Measurements from ENCODE around the gene KRTAP12-4.
"Not testable (repeated sequence)": the region's sequence is repeated elsewhere in the genome, so short reads cannot be mapped to it uniquely, and the experiment has no call there.

Gene KRTAP12-4

DNA sequence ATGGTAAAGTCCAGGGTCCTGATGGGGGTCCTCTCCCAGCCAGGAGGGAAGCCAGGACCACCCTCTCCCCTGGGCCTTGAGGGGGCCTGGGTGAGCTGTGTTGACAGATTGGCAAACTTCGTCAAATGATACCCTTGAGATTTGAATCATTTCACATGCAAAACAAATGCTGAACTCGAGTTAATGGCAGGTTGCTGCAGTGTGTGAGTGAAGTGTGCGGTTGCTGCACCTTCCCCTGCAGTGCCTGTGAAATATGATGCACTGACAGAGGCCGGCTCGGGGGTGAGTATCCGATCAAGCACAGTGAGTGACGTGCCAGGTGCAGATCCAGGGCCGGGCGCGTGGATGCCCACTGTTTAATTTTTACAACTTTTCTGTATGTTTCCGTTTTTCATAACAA lies 33.2 kb upstream of the KRTAP12-4 start:
- FAIRE-seq (no peak), DNase-seq (ENCODE audit: low spot score) (no peak)

DNA sequence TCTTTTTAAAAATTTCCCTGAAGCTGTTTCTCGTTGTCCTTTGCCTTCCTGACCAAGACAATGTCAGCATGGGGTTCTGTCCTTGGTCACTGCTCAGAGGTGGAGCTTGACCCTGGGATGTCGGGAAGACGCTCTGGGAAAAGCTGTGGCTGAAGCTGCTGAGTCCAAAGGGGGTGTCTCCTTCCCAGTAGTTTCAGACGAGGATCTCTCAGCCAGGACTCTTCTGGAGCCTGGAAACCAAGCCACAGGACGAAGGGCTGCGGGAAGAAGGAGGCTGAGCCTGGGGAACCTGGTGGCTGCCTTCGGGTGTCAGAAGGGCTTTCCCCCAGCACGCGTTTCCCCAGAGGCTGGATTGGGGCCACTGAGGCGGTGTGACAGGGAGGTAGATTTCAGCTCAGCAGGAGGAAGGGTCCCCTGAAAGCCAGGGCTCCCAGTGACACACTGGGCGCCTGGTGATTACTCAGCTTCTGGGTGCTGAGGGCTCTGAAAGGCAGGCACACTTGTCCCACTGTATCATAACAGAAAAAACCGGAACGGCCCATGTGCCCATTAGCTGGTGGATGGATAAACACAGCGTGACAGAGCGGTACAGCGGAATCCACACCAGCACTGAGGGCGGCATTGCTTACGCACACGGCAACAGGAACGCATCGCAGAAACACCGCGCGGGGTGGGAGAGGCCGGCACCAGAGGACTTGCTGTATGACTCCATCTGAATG lies 32.5 kb upstream of the KRTAP12-4 start:
- DNase-seq (ENCODE audit: low spot score) (no peak), FAIRE-seq (no peak)

DNA sequence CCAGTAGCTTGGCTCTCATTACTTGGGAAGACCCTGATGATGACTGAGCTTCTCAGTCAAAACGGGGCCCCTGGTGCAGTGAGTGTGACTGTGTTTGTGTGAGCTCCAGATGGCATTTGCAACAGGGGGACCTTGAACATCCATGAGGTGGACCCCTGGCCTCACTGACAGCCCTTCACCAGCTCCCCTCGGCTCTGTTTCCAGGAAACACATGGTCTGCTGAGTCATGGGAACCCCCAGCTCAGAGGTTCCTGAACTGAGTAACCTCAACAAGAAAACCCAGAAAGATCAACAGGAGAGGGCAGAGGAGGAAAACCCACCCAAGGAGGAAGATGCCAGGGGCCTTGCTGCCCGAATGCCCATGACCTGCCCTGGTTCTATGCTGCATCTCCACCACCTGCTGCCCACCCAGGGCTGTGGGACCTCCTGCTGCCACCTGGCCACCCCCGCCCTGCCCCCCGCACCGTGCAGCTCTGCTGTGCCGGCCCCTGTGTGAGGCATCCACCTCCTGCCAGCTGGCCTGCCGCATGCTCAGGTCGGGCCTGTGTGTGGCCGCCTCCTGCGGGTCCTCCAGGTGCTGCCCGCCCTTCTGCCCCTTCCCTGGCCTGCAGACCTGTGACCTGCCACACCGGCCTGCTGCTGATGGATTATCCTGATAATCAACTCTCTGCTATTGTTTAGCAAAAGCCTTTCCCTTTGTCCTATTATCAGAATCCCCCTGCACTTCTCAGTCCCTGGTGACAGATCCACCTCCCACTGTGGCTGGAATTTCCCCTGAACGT lies 31.7 kb upstream of the KRTAP12-4 start:
- no peak for FAIRE-seq

DNA sequence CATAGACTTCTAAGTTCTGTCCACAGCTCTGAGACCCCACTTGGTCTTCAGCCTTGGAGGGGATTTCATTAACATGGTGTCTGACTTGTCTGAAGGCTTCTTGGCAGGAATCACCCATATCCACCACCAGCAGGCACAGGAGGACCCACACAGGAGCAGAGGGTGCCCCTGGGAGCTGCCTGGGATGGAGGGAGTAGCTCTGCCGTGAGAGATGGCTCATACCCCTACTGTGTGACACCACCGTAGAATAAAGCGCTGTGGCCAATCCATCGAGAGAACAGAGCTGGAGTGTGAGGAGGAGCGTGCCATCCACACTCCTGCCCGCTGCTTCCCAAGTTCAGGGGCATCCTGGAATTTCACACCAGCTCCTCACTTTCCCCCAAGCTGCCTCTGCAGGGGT lies 30.6 kb upstream of the KRTAP12-4 start:
- not testable (repeated sequence) for FAIRE-seq; DNase-seq (ENCODE audit: low spot score)

More for the DNA sequence above, 31.7 kb upstream of the KRTAP12-4 start:
- no peak for DNase-seq (ENCODE audit: low spot score)

DNA sequence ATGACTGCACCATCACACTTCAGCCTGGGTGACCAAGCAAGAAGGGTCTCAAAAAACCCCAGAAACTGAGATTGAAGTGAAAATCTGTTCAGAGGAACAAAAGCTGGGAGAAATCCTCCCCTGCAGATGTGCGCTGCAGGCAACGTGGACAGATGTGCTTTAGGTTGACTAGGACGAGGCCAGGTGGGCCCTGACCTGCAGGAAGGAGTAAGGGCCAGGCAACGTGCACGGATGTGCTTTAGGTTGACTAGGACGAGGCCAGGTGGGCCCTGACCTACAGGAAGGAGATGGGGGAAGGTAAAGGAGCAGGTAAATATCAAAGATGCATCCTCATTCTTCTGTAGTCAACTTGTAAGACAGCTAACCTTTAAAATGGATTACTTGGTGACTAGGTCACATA lies 30.0 kb upstream of the KRTAP12-4 start:
- no peak for DNase-seq (ENCODE audit: low spot score)
- no peak for FAIRE-seq

DNA sequence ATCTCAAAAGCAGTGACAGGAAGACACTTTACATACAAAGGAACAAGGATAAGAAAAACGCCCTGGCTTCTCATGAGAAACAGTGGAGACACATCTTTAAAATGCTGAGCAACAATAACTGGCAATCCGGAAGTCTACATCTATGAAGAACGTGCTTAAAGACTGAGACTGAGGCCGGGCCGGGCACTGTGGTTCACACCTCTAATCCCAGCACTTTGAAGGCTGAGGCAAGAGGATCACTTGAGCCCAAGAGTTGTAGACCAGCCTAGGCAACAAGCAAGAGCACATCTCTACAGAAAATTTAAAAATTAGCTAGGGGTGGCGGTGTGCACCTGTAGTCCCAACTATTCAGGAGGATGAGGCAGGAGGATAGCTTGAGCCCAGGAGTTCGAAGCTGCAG lies 29.6 kb upstream of the KRTAP12-4 start:
- no peak for FAIRE-seq
- DNase-seq (ENCODE audit: low spot score) = no peak

DNA sequence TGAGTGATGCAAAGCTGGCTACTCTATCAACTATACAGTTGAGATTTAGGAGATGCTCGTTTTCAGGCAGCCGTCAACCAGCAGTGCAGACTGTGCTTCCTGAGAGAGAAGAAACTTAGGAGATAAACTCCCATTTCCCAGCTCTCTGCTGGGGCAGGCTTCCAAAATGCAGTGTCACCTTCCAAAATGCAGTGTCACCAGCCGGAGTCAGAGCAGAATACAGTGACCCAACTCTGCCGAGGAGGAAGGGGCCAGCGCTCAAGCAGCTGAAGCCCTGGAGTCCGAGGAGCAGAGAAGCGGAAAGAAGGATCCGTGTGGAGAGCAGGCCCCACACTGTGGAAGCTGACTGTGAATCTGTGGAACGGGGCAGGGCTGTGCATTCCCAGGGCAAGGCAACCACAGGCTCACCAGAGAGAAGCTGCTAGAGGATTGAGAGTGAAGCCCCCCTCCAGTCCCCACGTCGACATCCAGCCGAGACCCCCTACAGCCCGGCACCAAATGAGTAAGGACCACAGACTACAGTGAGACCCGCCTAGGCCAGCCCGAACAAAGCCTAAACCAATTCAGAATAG lies 28.2 kb upstream of the KRTAP12-4 start:
- FAIRE-seq (no peak), DNase-seq (ENCODE audit: low spot score) (no peak)

DNA sequence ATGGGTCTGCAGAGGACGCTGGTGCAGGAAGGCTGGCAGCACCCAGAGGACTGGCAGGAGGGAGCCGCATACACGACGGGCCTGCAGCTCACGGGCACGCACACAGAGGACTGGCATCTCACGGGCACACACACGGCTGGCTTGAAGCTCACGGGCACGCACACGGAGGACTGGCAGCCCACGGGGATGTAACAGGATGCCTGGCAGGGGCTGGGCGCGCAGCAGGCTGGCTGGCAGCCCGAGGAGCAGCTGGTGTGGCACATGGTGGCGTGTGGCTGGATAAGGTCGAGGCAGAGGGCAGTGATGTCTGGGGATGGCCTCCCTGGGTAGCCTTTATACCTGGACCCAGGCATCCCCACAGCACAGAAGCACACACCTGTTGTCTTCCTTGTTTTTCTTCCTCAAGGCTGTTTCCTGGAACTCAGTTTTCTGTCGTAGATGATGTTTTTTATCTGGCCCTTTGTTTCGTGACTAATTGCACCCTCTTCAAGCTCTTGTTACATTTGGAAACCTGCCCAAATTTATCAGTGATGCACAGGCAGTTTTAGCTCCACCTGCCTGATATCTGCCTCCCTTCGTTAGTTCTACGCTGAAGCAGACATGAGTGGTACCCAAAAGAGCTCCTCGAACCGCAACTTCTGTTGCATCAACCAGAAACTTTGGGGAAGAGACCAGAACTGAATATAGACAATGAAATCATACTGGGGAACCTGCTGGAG lies 27.6 kb upstream of the KRTAP12-4 start, which contains the start of gene KRTAP12-1:
Gene KRTAP12-1, minus strand, starts transcription at position 303 of the 719 bp plus-strand sequence. Its CDS starts 40 bp downstream, at position 263.
- no peak for FAIRE-seq
- no peak for DNase-seq (ENCODE audit: low spot score)

DNA sequence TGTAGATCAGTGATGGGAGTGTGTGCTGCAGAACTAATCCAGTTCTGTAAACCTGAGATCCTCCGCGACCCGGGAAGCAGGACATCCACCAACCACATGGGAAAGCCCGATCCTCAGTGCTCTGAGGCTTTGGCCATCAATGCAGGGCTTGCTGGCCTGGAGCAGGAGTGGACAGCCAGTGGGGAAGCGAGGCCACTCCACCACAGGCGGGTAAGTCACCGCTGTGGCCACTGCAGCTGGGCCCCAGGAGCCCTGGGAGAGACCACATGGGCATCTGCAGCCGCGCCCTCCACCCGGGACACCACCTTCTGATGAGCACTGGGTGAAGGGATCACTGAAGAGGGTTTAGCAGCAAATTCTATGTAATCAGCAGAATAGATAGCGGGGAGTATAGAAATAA lies 26.7 kb upstream of the KRTAP12-4 start:
- FAIRE-seq (no peak), DNase-seq (ENCODE audit: low spot score) (no peak)

DNA sequence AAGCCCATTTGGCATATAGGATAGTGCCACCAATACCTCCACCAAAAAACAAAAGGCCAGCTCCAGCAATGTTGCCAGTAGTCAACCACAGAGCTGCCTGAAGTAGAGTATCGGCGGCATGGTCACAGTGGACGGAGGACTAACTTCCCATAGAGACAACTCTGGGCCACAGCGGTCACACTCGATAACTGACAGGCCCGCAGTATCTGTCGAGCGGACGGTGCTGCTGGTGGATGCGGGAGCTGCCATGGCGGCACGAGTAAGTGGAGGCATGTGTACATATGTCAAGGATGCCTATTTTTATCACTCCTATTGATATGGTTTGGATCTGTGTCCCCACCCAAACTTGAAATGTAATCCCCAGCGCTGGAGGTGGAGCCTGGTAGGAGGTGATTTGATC lies 23.4 kb upstream of the KRTAP12-4 start:
- FAIRE-seq (no peak), DNase-seq (ENCODE audit: low spot score) (no peak)

DNA sequence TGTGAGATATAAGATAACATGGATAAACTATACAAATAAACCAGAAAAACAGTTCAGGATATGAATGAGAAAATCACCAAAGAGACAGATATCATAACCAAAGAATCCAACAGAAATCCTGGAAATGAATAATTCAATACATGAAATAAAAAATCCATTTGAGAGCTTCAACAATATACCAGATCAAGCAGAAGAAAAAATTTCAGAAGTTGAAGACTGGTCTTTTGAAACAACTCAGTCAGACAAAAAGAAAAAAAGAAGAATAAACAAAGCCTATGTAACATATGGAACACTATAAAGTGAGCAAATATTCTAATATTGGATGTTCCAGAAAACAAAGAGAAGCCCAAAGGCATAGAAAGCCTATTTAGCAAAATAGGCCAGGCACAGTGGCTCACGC lies 17.5 kb upstream of the KRTAP12-4 start:
- FAIRE-seq (no peak), DNase-seq (ENCODE audit: low spot score) (no peak)

DNA sequence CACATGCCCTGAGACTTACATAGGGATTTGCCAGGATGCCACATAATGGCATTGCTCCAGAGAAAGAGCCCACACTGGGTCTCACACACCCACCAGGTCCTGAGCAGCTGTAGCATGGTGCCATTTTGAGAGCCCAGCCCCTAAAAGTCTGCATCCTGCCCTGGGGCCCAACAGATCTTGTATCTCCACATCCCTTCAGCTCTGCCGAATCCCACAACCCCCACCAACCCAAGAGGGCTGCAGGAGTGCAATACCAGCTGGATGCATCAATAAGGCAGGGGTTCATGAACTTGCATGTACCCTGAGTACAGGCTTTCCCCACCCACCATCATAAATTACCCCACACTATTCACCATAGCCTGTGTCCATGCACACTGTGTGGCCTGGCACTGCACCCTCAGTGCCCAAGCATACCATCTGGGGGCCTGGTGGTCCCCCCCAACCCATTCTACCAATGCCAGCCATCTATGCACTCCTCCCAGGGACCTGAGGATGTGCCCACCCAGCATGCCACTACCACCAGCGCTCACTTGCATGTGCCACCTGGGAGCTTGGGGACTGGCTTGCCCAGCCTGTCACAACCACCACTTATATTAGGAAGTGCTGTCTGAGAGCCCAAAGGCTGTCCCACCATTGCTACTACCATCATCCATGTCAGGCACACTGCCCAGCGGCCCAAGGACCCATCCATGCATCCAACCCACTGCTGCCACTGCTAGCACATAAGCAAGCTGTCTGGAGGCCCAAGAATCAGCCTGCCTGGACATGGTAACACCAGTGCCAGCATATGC lies 16.4 kb upstream of the KRTAP12-4 start:
- FAIRE-seq (no peak), DNase-seq (ENCODE audit: low spot score) (no peak)

DNA sequence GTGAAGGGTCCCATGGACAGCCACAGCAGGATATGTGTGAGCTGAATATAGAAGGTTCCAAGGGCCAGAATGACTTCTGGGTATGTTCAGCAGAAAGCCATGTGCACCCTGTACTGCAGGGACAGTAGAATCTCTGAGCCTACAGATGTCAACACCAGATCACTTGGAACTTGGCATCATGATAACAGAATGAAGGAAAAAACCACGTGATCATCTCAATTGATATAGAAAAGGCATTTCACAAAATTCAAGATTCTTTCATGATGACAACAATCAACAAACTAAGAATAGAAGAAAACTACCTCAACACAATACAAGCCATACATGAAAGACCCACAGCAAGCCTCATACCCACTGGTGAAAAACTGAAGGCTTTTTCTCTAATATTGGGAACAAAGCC lies 13.2 kb upstream of the KRTAP12-4 start:
- no peak for FAIRE-seq
- DNase-seq (ENCODE audit: low spot score) = no peak

DNA sequence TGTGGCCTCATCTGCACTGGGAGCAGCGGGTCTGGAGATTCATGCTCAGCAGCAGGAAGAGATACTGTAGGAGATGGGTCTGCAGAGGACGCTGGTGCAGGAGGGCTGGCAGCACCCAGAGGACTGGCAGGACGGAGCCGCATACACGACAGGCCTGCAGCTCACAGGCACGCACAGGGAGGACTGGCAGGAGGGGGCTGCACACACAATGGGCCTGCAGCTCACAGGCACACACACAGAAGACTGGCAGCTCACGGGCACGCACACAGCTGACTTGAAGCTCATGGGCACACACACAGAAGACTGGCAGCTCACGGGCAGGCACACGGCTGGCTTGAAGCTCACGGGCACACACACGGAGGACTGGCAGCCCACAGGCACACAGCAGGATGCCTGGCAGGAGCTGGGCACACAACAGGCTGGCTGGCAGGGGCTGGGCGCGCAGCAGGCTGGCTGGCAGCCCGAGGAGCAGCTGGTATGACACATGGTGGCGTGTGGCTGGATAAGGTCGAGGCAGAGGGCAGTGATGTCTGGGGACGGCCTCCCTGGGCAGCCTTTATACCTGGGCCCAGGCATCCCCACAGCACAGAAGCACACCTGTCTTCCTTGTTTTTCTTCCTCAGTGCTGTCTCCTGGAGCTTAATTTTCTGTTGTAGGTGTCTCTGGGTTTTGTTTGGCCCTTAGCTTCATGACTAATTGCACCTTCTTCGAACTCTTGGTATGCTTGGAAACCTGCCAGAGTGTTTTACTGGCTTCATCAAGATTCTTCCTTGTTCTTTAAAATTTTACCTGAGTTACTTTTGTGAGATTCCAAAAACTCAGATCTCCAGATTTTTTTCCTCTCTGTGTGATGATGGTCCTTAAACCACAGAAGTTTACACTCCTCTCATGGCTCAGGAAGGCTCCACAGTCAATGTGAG lies 12.2 kb upstream of the KRTAP12-4 start, which contains the start of gene KRTAP12-2:
Gene KRTAP12-2, minus strand, starts transcription at position 527 of the 920 bp plus-strand sequence. Its CDS starts 41 bp downstream, at position 486.
- DNase-seq (ENCODE audit: low spot score) = no peak
- no peak for FAIRE-seq

DNA sequence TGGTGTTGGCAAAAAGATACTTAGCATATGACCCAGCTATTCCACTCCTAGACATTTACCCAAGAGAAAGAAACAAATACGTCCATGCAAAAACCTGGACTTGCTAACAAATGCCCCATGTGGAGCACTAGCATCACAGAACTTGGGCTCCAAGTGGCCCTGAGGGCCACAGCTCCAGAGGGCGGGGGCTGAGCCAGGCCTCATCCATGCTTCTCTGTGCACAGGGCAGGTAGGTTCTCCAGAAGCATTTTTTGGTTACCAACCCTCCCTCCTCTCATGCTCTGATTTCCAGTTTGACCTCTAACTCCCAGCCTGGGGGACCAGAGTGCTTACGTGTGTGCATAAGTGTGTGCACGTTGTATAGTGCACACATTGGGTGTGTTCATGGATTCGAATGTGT lies 10.2 kb upstream of the KRTAP12-4 start:
- FAIRE-seq = no peak

DNA sequence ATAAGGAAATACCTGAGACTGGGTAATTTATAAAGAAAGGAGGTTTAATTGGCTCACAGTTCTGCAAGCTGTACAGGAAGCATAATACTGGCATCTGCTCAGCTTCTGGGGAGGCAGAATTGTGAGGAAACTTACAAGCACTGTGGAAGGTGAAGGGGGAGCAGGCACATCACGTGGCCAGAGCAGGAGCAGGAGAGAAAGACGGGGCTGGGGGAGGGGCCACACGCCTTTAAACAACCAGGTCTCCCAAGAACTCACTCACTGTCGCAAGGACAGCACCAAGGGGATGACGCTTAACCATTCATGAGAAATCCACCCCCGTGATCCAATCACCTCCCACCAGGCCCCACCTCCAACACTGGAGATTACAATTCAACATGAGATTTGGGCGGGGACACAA lies 7.1 kb upstream of the KRTAP12-4 start:
- DNase-seq (ENCODE audit: low spot score); FAIRE-seq: not testable (repeated sequence)

More for the DNA sequence above, 10.2 kb upstream of the KRTAP12-4 start:
- DNase-seq (ENCODE audit: low spot score) = no peak

DNA sequence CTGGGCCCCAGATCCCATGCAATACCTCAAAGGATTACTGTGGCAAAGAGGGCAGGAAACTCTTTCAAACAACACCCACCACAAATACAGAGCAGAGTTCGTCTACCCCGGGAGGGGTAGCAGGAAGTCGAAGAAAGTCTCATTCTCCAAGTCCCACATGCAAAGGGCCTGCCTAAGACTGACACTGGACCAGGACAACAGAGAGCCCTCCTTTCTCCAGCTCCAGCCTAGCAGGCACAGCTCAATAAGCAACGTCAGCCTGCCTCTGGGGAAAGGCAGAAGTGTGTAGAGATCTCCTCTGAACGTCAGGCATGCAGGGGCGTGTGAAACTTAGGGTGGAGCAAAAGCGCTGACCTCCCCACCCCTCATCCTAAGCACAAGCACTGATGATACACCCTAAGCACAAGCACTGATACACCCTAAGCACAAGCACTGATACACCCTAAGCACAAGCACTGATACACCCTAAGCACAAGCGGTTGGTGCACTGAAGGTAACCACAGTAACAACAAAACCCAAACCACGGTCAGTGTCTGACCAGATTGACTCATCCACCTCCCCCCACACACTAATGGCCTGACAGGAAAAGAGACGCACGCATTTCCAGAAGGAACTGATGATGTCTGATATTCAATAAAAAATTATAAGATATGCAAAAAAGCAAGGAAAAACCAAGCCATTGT lies 4.6 kb upstream of the KRTAP12-4 start:
- DNase-seq (ENCODE audit: low spot score) (no peak), FAIRE-seq (no peak)

DNA sequence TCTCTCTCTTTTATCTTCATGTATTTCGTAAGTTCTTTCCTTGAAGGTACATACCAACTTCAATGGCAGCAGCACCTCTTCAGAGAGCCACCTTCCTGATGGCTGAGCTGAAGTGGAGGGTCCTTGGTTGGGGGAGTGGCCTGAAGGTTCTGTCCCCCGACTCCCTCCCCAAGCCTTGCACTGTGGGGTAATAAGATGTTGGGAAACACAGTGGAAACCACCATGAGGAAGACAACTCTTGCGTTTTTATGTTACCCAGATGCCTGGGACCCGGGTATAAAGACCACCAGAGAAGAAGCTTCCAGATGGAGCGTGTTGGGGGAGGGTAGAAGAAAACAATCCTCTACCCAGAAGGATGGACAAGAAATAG lies 4.1 kb upstream of the KRTAP12-4 start:
- DNase-seq (ENCODE audit: low spot score) = no peak
- FAIRE-seq = no peak

Measured in urothelium cell line (cell line).